VCaP (cell line): Measurements from ENCODE around the gene NEURL3.
"Not testable (repeated sequence)": the region's sequence is repeated elsewhere in the genome, so short reads cannot be mapped to it uniquely, and the experiment has no call there.

ENCODE experiments used
- H3K27ac ChIP-seq: fragments of 450-650 bp; 2 replicates; pipeline ENCODE4 v1.5.1; 2017
- CTCF ChIP-seq: fragments of 450-650 bp; conservative IDR thresholded peaks from 2 replicates; pipeline ENCODE4 v1.5.1; 2017; ENCODE audit warnings: mild to moderate bottlenecking, moderate library complexity

NEURL3 gene

GRCh38 chr2:96505231-96505889 is at the start of gene NEURL3:
Gene NEURL3 (minus strand): TSS chr2:96505357. CDS start chr2:96505286, 71 bp downstream.
- H3K27ac ChIP-seq, result peak within 1 kb of the TSS; percentile 89
- no peak for TF ChIP-seq CTCF

GRCh38 chr2:96554293-96555145 is 49.4 kb upstream of the NEURL3 start:
- no peak overlapping the region for H3K27ac ChIP-seq
- TF ChIP-seq CTCF, result peak; percentile 94

- not testable (repeated sequence) for H3K27ac ChIP-seq
These were observed 48.8 kb upstream of the NEURL3 start for GRCh38 chr2:96553957-96554292.

- H3K27ac ChIP-seq, result no peak overlapping the region
- no peak for TF ChIP-seq CTCF
These were observed 48.2 kb upstream of the NEURL3 start for GRCh38 chr2:96553176-96553956.

- TF ChIP-seq CTCF, result no peak
- no peak overlapping the region for H3K27ac ChIP-seq
These were observed 47.4 kb upstream of the NEURL3 start for GRCh38 chr2:96552315-96553175.

- TF ChIP-seq CTCF, result no peak
- H3K27ac ChIP-seq, result peak overlapping the region; percentile 67; the same call in 1 of the 2 replicates
These were observed 46.6 kb upstream of the NEURL3 start for GRCh38 chr2:96551605-96552314.
